Measurements from ENCODE around the gene SGCA.

SGCA gene

GRCh38 chr17:50149417-50150353 lies 16.1 kb upstream of the SGCA start:
- peak; percentile 58 for DNase-seq (ENCODE audit: low spot score)

GRCh38 chr17:50150354-50151040 lies 15.3 kb upstream of the SGCA start, which contains the start of gene PPP1R9B:
PPP1R9B (minus strand) TSS chr17:50150677; CDS start chr17:50150513, 164 bp downstream.
- DNase-seq (ENCODE audit: low spot score): no peak

GRCh38 chr17:50151041-50151936 lies 14.5 kb upstream of the SGCA start:
- peak; percentile 96 for DNase-seq (ENCODE audit: low spot score)

GRCh38 chr17:50151937-50152547 lies 13.8 kb upstream of the SGCA start:
- peak; percentile 88 for DNase-seq (ENCODE audit: low spot score)

- DNase-seq (ENCODE audit: low spot score): no peak
Measured at GRCh38 chr17:50152736-50153135, 13.1 kb upstream of the SGCA start.

- no peak for DNase-seq (ENCODE audit: low spot score)
Measured at GRCh38 chr17:50153650-50154575, 11.9 kb upstream of the SGCA start.

GRCh38 chr17:50154604-50155003 lies 11.2 kb upstream of the SGCA start:
- DNase-seq (ENCODE audit: low spot score): no peak

GRCh38 chr17:50155115-50155819 lies 10.5 kb upstream of the SGCA start:
- peak; percentile 58 for DNase-seq (ENCODE audit: low spot score)

GRCh38 chr17:50157891-50158290 lies 7.9 kb upstream of the SGCA start:
- no peak for DNase-seq (ENCODE audit: low spot score)

- peak; percentile 98 for DNase-seq (ENCODE audit: low spot score)
Measured at GRCh38 chr17:50161023-50161910, 4.5 kb upstream of the SGCA start.

- no peak for DNase-seq (ENCODE audit: low spot score)
Measured at GRCh38 chr17:50161911-50162288, 3.9 kb upstream of the SGCA start.

GRCh38 chr17:50162466-50163254 lies 3.1 kb upstream of the SGCA start:
- DNase-seq (ENCODE audit: low spot score): no peak

GRCh38 chr17:50163843-50164696 lies 1.7 kb upstream of the SGCA start:
- no peak for DNase-seq (ENCODE audit: low spot score)

GRCh38 chr17:50164697-50164988 lies 1.2 kb upstream of the SGCA start:
- DNase-seq (ENCODE audit: low spot score): no peak

GRCh38 chr17:50165066-50165465 lies 739 bp upstream of the SGCA start:
- no peak for DNase-seq (ENCODE audit: low spot score)

GRCh38 chr17:50165466-50165865 lies 339 bp upstream of the SGCA start:
- no peak for DNase-seq (ENCODE audit: low spot score)

- no peak for DNase-seq (ENCODE audit: low spot score)
Measured at GRCh38 chr17:50166518-50167181, 845 bp downstream of the SGCA start.

Data from GM03348 (cell line).